GM21381 (cell line): ENCODE measurements around the gene CACNA1B.
"Not testable (repeated sequence)": the region's sequence is repeated elsewhere in the genome, so short reads cannot be mapped to it uniquely, and the experiment has no call there.

ENCODE experiments used
- ATAC-seq: cut with Tn5 transposase; IDR thresholded peaks from one replicate; pipeline ENCODE4 v1.9.1; 2021; ENCODE audit warnings: mild to moderate bottlenecking, moderate library complexity; ENCODE audit not compliant: unreplicated experiment

CACNA1B gene

DNA sequence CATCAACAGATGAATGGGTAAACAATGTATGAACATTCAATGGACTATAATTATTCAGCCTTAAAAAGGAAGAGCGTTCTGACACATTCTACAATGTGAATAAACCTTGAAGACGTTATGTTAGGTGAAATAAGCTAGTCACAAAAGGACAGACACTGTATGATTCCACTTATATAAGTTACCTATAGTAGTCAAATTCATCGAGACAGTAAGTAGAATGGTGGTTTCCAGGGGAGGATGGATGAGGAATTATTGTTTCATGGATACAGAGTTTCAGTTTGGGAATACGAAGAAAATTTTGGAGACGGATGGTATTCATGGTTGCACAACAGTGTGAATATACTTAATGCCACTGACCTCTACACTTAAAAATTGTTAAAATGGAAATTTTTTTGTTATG lies 216.4 kb downstream of the CACNA1B start:
- ATAC-seq, result no peak

DNA sequence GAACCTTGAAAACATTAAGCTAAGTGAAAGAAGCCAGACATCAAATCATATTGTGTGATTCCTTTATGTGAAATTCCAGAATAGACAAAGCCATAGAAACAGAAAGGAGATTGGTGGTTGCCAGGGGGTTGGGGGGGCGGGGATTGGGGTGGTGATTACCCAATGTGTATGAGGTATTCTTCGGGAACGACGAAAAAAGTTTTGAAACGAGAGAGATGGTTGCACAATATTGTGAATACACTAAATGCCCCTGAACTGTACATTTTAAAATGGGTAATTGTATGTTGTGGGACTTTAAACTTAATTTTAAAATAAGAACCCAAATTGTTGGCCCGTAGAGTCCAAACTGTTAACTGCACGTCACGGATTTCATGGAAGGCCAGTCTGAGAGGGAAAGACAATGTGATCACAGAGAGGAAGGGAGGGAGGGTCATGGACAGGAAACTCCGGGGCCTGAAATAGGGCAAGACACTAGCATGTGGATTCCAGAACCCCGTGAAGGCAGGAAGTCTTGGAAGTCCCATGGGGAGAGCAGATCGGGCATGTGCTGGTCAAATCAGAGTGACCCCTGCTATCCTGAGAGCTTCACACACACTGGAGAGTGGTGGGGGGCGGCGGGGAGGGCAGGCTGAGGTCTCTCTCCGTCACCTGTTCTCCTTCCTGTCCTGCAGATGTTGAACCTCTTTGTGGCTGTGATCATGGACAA lies 218.4 kb downstream of the CACNA1B start:
- no peak for ATAC-seq

DNA sequence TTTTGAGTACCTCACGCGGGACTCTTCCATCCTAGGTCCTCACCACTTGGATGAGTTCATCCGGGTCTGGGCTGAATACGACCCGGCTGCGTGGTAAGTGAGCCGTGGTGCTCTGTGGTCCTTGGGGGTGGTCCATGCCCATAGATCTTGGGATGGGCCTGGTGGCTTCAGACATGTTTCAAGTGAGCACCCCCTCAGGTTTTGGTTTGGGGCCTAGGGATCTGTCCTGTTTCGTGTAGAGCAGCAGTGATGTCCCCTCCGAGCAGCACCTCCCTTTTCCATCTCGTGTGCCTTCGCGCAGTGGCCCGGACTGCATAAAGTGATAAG lies 218.9 kb downstream of the CACNA1B start:
- no peak for ATAC-seq

DNA sequence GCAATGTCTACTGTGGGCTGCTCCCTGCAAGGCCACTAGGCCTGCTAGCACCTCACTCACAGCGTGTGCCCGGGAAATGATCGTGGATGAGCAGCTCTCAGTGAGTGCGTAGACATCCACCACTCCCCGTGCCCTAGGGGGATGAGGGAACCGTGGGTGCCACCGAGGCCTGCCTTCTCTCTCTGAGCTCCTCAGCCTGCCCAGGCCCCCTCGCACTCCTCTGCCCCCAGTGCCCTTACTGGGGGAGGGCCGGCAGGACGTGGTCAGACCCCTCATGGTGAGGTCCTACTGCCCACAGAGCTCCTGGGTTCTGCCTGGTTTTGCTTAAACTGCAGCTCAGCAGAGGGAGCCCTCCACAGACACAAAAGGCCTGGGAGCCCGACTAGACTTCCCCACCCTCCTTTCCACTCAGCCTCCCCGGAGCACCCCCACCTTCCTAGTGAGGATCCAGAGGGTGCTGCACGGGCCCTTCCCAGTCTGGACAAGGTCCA lies 220.0 kb downstream of the CACNA1B start:
- no peak for ATAC-seq

DNA sequence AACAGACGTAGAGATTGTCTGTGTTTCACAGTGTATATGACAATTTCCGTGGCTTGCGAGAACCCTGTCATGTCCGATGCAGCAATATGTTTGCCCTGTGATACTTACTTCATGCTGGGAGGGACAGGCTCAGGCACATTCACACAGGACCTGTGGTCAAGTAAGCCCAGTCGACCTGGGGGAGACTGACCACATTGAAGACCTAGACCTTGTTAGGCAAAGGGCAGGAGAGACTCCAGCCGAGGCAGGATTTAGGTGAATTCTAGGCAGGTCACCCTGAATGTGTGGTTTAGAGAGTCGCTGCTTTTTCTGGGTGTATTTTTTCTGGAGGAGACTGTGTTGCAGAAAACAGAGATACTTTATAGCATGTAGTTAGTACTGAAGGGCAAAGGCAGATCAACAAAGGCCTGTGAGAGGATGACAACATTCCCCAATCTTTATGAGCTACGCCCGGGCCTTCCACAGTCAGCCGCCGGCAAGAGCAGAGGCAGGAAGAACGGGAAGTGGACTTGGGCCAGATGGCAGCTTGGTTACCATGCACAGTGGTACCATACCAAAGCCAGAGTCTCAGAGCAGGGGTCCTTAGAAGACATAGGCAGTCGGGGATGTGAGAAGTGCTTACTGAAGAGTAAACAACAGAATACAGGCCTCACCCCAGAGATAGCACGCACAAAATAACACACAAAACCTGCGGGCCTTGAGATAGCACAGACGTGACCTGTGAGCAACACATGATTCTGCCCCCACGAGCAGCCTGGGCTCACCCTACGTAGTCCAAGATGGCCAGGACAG lies 220.7 kb downstream of the CACNA1B start:
- ATAC-seq, result no peak

DNA sequence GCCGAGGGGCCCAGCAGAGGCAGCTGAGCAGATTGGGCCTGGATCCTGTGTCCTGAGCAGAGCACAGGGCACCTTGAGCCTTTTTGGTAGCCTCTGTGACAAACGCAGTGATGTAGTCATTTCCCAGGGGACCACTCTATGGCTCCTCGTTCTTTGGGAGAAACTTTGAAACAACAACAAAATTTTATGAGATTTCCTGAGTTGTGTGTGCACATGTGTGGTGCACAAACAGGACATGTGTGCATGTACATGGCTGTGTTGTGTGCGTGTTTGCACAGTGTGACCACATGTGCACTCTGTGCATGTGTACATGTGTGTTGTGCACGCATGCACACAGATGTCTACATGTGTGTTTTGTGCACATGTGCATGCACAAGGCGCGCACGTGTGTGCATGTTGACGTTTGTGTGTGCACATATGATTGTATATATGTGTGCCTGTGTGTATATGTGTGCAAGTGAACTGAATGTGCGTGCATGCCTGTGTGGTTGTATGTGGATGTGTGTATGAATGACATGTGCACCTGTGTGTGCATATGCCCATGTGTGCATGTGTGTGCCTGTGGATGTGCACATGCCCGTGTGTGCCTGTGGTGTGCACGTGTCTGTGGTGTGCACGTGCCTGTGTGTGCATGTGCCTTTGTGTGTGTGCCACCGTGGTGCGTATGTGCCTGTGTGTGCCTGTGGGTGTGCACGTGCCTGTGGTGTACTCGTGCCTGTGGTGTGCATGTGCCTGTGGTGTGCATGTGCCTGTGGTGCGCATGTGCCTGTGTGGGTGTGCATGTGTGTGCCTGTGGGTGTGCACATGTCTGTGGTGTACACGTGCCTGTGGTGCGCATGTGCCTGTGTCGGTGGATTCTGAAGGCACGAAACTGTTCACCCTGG lies 221.6 kb downstream of the CACNA1B start:
- no peak for ATAC-seq

DNA sequence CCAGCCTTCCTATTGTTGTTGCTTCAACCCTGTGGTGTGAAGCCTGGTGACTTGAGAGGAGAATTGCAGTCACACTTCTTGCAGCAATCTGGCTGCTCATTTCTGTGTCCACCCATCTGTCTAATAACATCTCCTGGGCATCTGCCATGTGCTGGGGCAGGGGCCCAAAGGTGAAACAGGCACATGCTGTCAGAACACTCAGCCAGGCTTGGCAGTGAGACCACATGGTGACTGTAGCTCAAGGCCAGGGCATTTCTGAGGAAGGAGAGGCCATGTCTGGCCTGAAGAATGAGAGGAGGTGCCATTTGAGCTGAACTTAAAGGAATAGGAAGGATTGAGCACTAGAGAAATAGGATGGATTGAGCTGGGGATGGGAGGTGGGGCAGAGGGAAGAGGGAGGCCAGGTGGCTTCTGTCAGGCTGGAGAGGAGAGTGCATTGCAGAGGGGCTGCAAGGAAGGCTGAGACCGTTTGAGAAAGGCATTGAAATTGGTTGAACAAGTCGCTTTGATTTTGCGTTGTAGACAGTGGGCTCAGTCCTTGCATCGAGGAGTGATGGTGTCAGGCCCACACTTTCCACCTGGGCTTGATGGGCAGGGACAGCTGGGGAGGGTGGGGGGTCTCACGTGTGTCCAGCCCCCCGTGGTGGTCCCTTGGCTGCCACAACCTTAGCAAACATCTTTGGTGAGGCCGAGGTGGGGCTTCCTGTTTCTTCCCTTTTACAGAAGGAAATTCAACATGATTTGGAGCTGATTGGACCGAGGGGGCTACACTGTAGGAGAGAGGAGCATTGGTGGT lies 222.4 kb downstream of the CACNA1B start:
- no peak for ATAC-seq

DNA sequence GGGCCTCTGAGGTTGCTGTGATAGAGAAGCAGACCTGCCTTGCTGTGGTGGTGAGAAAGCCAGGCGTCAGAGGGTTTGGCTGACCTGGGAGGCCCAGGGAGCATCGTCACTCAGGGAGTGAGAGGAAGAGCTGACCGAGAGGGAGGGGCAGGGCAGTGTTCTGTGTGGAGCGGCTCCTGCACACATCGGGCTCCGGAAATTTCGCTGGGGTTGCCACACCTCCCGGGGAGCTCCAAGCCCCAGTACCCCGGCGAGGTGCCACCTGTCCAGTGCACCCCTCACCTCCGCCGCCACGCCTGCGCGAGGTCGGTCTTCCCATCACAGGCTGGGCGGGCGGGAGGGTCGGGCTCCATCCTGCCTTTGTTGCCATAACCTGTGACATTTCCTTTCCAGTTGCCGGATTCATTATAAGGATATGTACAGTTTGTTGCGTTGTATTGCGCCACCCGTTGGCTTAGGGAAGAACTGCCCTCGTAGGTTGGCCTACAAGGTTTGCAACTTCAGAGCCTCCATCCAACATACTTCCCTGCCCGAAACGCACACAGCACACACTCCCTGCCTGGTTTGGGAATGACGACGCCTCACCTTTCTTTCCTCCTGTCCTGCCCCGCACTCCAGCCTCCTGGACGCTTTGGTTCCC lies 223.2 kb downstream of the CACNA1B start:
- ATAC-seq, result no peak

DNA sequence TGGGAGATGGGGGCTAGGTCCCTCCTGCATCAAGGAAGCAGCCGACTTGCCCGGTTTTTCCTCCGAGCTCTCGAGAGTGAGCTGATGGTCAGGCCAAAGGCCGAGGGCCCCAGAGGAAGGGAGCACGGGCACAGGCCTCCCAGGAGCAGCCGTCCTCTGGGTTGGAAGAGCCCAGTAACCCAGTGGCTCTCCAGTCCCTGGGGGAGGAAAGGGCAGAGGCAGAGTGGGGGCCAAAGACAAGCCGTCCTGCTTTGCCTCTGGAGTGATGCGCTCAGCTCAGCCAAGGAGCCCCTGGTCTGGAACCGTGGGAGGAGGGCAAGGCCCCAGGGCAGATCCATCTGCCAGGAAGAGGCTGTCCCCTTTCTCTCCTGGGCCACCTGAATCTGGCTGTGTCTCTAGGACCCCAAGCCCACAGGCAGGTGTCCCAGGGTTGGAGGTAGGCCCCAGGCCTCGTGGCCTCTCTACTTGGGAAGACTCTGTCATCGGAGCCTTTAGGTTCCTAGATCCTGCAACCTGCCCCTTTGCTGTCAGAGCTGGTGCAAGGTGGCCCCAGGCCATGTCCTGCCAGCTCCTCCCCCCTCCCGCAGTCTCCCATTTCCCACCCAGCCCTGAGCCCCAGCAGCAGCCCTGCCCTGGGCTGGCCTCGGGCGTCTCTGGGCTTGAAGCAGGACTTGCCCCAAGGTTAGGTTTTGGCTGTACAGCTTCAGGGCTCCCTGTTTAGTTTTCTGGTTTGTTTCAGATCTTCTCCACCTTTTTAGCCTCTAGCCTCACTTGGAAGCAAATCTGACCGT lies 224.1 kb downstream of the CACNA1B start:
- ATAC-seq, result no peak

DNA sequence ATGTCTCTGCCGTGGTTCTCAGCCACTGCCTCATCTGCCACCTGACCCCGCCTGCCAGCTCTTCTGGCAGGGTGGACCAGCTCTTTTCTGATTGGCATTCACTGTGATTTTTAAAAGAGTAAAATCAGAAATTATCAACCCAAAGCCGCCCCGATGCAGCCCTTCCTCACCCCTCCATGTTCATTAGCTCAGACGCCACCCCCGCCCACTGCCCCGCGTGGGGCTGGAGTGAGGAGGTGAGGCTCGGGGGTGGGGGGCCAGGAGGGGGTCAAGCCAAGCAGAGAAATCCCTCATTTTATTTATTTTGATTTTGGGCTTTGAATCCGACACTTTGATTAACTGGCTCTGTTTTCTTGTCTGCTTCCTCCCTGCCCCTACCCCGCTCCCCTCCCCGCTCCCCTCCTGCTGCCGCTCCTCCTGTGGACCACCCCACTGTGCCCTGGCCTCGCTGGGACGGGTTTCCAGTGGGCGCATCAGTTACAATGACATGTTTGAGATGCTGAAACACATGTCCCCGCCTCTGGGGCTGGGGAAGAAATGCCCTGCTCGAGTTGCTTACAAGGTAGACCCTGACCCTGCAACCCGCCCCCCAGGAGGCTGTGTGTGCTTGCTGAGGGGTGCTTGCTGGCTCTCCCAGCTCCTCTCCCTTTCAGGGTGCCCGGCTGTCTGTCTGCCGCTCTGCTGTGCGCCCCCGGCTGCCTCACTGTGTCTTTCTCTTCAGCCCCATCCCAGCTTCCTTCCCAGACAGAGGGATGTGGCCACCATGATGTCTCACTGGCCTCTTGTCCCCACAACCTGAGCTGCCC lies 224.9 kb downstream of the CACNA1B start:
- ATAC-seq, result no peak

DNA sequence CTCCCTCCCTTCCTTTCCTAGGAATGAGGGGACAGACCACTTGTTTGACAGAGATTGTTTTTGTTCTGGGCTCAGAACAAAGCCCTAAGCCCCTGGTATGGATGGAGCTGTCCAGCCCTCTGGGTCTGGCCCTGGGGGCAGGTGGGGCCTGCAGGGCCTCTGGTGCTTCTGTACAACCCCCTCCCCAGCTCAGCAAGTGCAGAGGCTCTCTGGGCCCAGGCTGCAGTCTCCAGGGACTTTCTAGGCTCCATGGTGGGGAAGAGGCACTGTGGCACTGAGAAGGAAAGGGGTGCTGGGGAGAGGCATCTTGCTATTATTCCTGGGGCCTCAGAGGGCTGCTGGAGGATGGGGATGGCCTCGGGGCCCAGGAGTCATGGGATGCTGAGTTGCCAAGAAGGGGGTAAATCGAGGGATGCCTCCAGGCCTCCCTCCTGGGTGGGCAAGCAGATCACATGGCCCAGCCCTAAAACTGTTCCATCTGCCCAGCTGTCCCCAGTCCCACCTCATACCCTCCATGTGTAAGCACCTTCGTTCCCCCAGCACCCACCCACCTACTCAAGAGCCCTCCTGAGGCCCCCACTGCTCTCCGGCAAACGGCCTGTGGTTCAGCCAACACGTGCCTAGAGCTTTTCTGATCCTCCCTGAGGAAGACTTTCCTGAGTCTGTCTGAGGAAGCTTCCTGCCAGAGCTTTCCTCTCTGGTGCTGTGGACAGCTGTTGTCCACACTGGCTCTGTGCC lies 225.7 kb downstream of the CACNA1B start:
- no peak for ATAC-seq

DNA sequence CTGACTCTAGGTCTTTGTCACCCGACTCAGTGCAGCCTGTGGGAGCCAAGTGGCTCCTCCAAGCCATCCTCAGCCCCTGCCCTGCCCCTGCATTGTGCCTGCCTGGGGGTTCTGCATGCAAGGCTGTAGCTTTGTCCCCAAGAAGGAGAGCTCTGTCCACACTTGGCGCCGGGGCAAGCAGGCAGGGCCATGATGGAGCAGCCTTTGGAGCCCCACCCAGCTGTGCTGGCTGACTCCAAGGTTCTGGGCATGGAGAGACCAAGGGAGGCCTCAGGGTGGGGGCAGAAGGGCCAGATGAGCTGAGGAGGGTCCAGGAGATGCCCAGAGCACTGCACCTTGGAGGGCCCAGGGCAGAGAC lies 226.2 kb downstream of the CACNA1B start:
- no peak for ATAC-seq

DNA sequence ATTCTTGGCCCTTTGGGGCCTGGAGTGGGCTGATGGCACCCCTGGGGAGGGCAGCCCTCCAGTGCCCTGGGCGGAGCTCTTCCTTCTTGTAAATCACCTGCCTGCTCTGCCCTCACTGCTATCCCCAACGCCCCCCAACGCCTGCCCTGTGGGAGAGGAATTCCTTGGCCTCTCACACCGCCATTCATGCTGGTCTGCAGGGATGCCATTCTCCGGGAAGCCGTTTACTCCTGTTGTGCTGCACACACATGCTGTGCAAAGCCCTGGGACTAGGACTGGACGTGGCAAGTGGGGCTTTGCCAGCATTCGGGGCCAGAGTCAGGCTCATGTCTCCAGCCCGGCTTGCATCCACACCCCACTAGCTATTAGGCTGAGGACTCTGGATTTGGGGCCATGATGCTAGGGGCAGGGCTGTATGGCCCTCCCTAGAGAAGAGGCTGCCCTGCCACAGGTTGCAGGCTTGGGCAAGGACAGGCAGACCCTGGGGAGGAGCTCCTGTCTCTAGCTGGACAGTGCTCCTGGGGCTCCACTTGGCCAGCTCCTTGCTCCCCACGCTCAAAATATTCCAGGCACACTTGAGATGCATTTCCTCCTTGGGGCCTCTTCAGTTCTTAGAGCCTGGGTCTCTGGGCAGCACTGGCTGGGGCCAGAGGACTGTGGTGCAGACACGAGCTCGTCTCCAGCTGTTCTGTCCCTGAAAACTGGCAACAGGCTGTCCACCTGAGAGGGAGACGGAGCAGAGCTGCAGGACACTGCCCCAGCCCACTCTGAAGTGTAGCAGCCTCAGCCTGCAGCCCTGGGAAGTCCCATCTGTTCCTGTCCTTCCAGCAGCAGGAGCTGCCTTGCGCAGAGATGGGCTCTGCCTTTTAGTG lies 226.9 kb downstream of the CACNA1B start:
- no peak for ATAC-seq

DNA sequence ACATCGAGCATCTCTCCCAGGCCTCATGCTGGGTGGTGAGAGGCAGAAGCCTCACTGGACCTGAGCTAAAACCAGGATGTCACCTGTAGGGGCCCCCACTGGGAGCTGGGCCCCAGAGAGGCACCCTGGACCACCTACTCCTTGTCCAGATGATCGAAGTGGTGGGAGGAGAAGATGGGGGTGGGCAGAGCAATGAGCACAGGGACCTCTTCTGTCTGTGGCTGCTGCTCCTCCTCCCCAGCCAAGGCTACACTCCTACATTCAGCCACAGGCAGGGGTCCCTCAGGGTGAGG lies 227.5 kb downstream of the CACNA1B start:
- no peak for ATAC-seq

DNA sequence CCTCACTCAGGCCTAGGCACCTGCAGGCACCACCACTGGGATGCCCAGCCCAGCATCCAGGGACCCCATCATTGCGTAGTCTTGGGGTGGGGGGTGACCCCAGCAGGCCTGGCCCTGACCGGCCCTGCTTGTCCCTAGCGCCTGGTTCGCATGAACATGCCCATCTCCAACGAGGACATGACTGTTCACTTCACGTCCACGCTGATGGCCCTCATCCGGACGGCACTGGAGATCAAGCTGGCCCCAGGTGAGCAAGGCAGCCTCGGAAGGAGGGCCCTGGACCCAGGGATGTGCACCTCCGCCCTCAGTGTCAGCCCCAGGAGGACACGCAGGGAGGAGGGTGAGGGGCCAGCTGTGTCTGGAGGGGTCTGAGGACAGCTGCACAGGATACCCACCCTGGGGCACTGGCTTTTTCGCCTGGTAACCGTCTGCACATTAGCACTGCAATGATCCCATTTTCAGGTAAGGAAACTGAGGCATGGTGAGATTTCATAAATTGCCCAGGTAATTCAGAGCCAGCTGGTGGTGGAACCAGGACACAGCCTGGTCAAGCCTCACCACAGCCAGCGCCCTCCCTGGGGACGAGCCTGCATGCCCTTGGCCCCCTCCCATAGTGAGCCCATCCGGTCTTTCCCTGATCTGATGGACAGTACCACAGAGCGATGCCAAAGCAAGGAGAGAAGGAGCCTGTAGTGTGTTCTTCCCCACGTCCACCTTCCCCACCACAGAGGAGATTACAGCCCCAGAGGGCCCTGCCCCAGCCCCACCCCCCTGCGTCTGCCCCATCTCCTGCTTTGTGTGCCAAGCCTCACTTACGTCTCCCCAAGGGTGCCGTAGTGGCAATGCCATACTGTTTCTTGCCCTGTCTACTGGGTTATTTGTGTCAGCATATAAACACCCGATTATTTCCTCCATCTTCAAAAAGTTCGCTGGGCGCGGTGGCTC lies 228.3 kb downstream of the CACNA1B start:
- no peak for ATAC-seq

DNA sequence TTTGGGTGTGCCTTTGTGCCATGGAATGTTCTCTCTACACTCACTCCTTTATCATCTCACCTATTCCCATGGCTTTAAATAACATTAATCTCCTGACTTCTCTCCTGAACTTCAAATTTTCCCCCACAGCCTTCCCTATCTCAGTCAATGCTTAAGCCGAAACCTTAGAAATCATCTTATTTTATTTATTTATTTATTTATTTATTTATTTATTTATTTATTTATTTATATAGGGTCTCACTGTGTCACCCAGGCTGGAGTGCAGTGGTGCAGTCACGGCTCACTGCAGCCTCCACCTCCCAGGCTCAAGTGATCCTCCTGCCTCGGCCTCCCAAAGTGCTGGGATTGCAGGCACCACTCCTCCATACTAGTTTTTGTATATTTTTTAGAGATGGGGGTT lies 229.5 kb downstream of the CACNA1B start:
- not testable (repeated sequence) for ATAC-seq
